ENCODE measurements around the gene TXN2. TPM values are rescaled to one million over a fixed set of nuclear protein-coding genes. Genes with fewer than 3 reads are reported as not detected.

Gene TXN2
- total RNA-seq, 2 experiments from 2014 or later = 64.5 to 64.6 TPM

- POLR2A ChIA-PET = interaction anchor here (0.6 to 2.9 kb wide), 11 partner anchors 9 to 268 kb away, joined by 3 to 24 read pairs (median 4); partner anchors contain the start of genes EIF3D and TXN2
- Mint-ChIP-seq H3K36me3 (peaks cover 24% of the 10 kb centered on the region), H3K4me1 (peaks cover 15% of the 10 kb centered on the region), H3K4me3 (peak overlapping the region; percentile 76), H3K27ac (no peak overlapping the region), H3K27me3 (no peaks in the 10 kb centered on the region), H3K9me3 (no peaks in the 10 kb centered on the region)
- DNase-seq (no peak), ATAC-seq (ENCODE audit: low read depth) (no peak)
These were observed 26.1 kb upstream of the TXN2 start for GRCh38 chr22:36507518-36508010.

- H3K27me3 Mint-ChIP-seq = no peaks in the 10 kb centered on the region
- peaks cover 19% of the 10 kb centered on the region for H3K36me3 Mint-ChIP-seq
- H3K9me3 Mint-ChIP-seq = no peaks in the 10 kb centered on the region
- H3K27ac Mint-ChIP-seq = peak within 1 kb of the TSS; percentile 70
- H3K4me1 Mint-ChIP-seq = peaks cover 14% of the 10 kb centered on the region
- peak within 1 kb of the TSS; percentile 76 for H3K4me3 Mint-ChIP-seq
- peak; percentile 95 for ATAC-seq (ENCODE audit: low read depth)
- DNase-seq = peak; percentile 97
- POLR2A ChIA-PET = interaction anchor here (0.6 to 2.9 kb wide), 12 partner anchors 10 to 269 kb away, joined by 3 to 24 read pairs (median 4); partner anchors contain the start of genes APOL2, EIF3D and TXN2
These were observed 25.4 kb upstream of the TXN2 start, which contains the start of gene FOXRED2 for GRCh38 chr22:36506637-36507517. FOXRED2 (minus strand) TSS chr22:36507040; CDS start chr22:36506422, 618 bp downstream.

- Mint-ChIP-seq H3K36me3 (peaks cover 14% of the 10 kb centered on the region), H3K4me3 (peak overlapping the region; percentile 76), H3K9me3 (no peaks in the 10 kb centered on the region), H3K27me3 (no peaks in the 10 kb centered on the region), H3K27ac (no peak overlapping the region), H3K4me1 (peaks cover 14% of the 10 kb centered on the region)
- ATAC-seq (ENCODE audit: low read depth) = no peak
- DNase-seq = no peak
- POLR2A ChIA-PET = interaction anchor here (0.6 to 2.9 kb wide), 9 partner anchors 11 to 267 kb away, joined by 3 to 24 read pairs (median 4); partner anchors contain the start of genes APOL2, EIF3D and TXN2
These were observed 24.7 kb upstream of the TXN2 start for GRCh38 chr22:36505998-36506635.

- no peak for ATAC-seq (ENCODE audit: low read depth)
These were observed 16.6 kb upstream of the TXN2 start for GRCh38 chr22:36497910-36498665.

GRCh38 chr22:36493690-36494110, 12.3 kb upstream of the TXN2 start:
- Mint-ChIP-seq H3K9me3 (no peaks in the 10 kb centered on the region), H3K4me1 (peaks cover 4% of the 10 kb centered on the region), H3K36me3 (peaks cover 18% of the 10 kb centered on the region), H3K4me3 (no peak overlapping the region), H3K27ac (no peak overlapping the region), H3K27me3 (no peaks in the 10 kb centered on the region)
- ATAC-seq (ENCODE audit: low read depth) = peak; percentile 32
- POLR2A ChIA-PET = interaction anchor here (2.9 kb wide), 2 partner anchors 12 to 13 kb away, joined by 10 to 12 read pairs; partner anchors contain the start of genes FOXRED2 and TXN2
- DNase-seq = no peak

More at GRCh38 chr22:36497910-36498665, 16.6 kb upstream of the TXN2 start:
- Mint-ChIP-seq H3K4me3 (no peak overlapping the region), H3K27ac (no peak overlapping the region), H3K27me3 (no peaks in the 10 kb centered on the region), H3K9me3 (no peaks in the 10 kb centered on the region), H3K4me1 (peaks cover 4% of the 10 kb centered on the region), H3K36me3 (peaks cover 5% of the 10 kb centered on the region)
- POLR2A ChIA-PET = no interaction called here
- no peak for DNase-seq

GRCh38 chr22:36492109-36492508, 10.7 kb upstream of the TXN2 start:
- Mint-ChIP-seq H3K4me1 (peaks cover 4% of the 10 kb centered on the region), H3K9me3 (no peaks in the 10 kb centered on the region), H3K27me3 (no peaks in the 10 kb centered on the region), H3K4me3 (no peak overlapping the region), H3K27ac (peak overlapping the region; percentile 36), H3K36me3 (peaks cover 24% of the 10 kb centered on the region)
- ATAC-seq (ENCODE audit: low read depth) (no peak), DNase-seq (no peak)
- POLR2A ChIA-PET = interaction anchor here (2.9 kb wide), 1 partner anchor 10 kb away, joined by 12 read pairs; the partner anchor contains the start of gene TXN2

- H3K4me1 Mint-ChIP-seq = peaks cover 8% of the 10 kb centered on the region
- no peak overlapping the region for H3K4me3 Mint-ChIP-seq
- no peak overlapping the region for H3K27ac Mint-ChIP-seq
- POLR2A ChIA-PET = interaction anchor here (1.4 kb wide), 1 partner anchor 9 kb away, joined by 4 read pairs; the partner anchor contains the start of gene TXN2
- H3K9me3 Mint-ChIP-seq = no peaks in the 10 kb centered on the region
- ATAC-seq (ENCODE audit: low read depth) = no peak
- no peak for DNase-seq
- H3K36me3 Mint-ChIP-seq = peaks cover 32% of the 10 kb centered on the region
- H3K27me3 Mint-ChIP-seq = no peaks in the 10 kb centered on the region
These were observed 9.7 kb upstream of the TXN2 start for GRCh38 chr22:36491155-36491554.

- DNase-seq (no peak), ATAC-seq (ENCODE audit: low read depth) (no peak)
- no peak overlapping the region for H3K4me3 Mint-ChIP-seq
- H3K36me3 Mint-ChIP-seq = peaks cover 26% of the 10 kb centered on the region
- POLR2A ChIA-PET = no interaction called here
- peaks cover 4% of the 10 kb centered on the region for H3K4me1 Mint-ChIP-seq
- no peaks in the 10 kb centered on the region for H3K9me3 Mint-ChIP-seq
- H3K27me3 Mint-ChIP-seq = no peaks in the 10 kb centered on the region
- H3K27ac Mint-ChIP-seq = no peak overlapping the region
These were observed 5.4 kb upstream of the TXN2 start for GRCh38 chr22:36486619-36487384.

- POLR2A ChIA-PET = interaction anchor here (0.8 to 2.5 kb wide), 8 partner anchors 10 to 278 kb away, joined by 4 to 13 read pairs (median 5); partner anchors contain the start of genes EIF3D and FOXRED2
- ATAC-seq (ENCODE audit: low read depth) (no peak), DNase-seq (no peak)
- Mint-ChIP-seq H3K9me3 (no peaks in the 10 kb centered on the region), H3K4me1 (peaks cover 8% of the 10 kb centered on the region), H3K27me3 (no peaks in the 10 kb centered on the region), H3K36me3 (peaks cover 15% of the 10 kb centered on the region), H3K4me3 (peak overlapping the region; percentile 99), H3K27ac (peak overlapping the region; percentile 98)
These were observed 473 bp downstream of the TXN2 start for GRCh38 chr22:36480941-36481392.

GRCh38 chr22:36478966-36479365, 2.5 kb downstream of the TXN2 start:
- H3K9me3 Mint-ChIP-seq = no peaks in the 10 kb centered on the region
- peaks cover 24% of the 10 kb centered on the region for H3K36me3 Mint-ChIP-seq
- POLR2A ChIA-PET = interaction anchor here (1.1 kb wide), 1 partner anchor 24 kb away, joined by 5 read pairs; no protein-coding TSS in a partner anchor
- ATAC-seq (ENCODE audit: low read depth) (no peak), DNase-seq (no peak)
- H3K27ac Mint-ChIP-seq = no peak overlapping the region
- peaks cover 8% of the 10 kb centered on the region for H3K4me1 Mint-ChIP-seq
- no peaks in the 10 kb centered on the region for H3K27me3 Mint-ChIP-seq
- no peak overlapping the region for H3K4me3 Mint-ChIP-seq

GRCh38 chr22:36475341-36475740, 6.1 kb downstream of the TXN2 start:
- ATAC-seq (ENCODE audit: low read depth) (no peak), DNase-seq (no peak)
- H3K27me3 Mint-ChIP-seq = no peaks in the 10 kb centered on the region
- H3K36me3 Mint-ChIP-seq = peaks cover 20% of the 10 kb centered on the region
- H3K27ac Mint-ChIP-seq = no peak overlapping the region
- H3K9me3 Mint-ChIP-seq = no peaks in the 10 kb centered on the region
- no peak overlapping the region for H3K4me3 Mint-ChIP-seq
- POLR2A ChIA-PET = no interaction called here
- peaks cover 2% of the 10 kb centered on the region for H3K4me1 Mint-ChIP-seq

GRCh38 chr22:36472689-36473088, 8.8 kb downstream of the TXN2 start:
- H3K4me3 Mint-ChIP-seq = no peak overlapping the region
- DNase-seq (no peak), ATAC-seq (ENCODE audit: low read depth) (no peak)
- POLR2A ChIA-PET = no interaction called here
- no peaks in the 10 kb centered on the region for H3K9me3 Mint-ChIP-seq
- peaks cover 9% of the 10 kb centered on the region for H3K4me1 Mint-ChIP-seq
- H3K36me3 Mint-ChIP-seq = peaks cover 17% of the 10 kb centered on the region
- H3K27ac Mint-ChIP-seq = peak overlapping the region; percentile 36
- H3K27me3 Mint-ChIP-seq = no peaks in the 10 kb centered on the region
